PC-3 (cell line): ENCODE measurements around the gene NDRG4. TPM values are rescaled to one million over a fixed set of nuclear protein-coding genes. Genes with fewer than 3 reads are reported as not detected.

Source experiments
- ATAC-seq: fragments of 200-7000 bp; cut with Tn5 transposase; 2 replicates; pipeline ENCODE4 v1.9.1; 2020; ENCODE audit warnings: mild to moderate bottlenecking, moderate library complexity
- BruUV-seq: library from RNA; stranded (reverse); fragments of 400-500 nt; replicated peaks from 2 replicates; lab custom pipeline; 2021; lab: Mats Ljungman, UMichigan
- CTCF ChIA-PET: fragments of 300-600 bp; sonication (Branson Sonifier 250); formaldehyde crosslinking; loops from one replicate; lab custom pipeline; 2022; ENCODE audit warnings: antibody characterized with exemption; lab: Charles Lee
- POLR2A ChIA-PET: fragments of 300-600 bp; sonication (Branson Sonifier 250); formaldehyde crosslinking; loops from one replicate; lab custom pipeline; 2022; ENCODE audit warnings: antibody characterized with exemption; ENCODE audit not compliant: unreplicated experiment; lab: Charles Lee
- DNase-seq: peaks from one replicate; pipeline ENCODE4 v3.0.0-alpha.2; 2015
- H2AFZ ChIP-seq: fragments of 300-600 bp; sonication (generic); 2 replicates; pipeline ENCODE4 v1.6.0; 2016; ENCODE audit warnings: antibody characterized with exemption, low read length
- H3F3A ChIP-seq: fragments of 300-600 bp; sonication (generic); one replicate; pipeline ENCODE4 v1.6.0; 2017; ENCODE audit warnings: antibody characterized with exemption, low read length, control low read depth, mild to moderate bottlenecking; ENCODE audit not compliant: unreplicated experiment
- H3K27ac ChIP-seq: fragments of 300-600 bp; sonication (generic); 2 replicates; pipeline ENCODE4 v1.5.1; 2016; ENCODE audit warnings: mild to moderate bottlenecking, low read length
- H3K27me3 ChIP-seq: fragments of 300-600 bp; sonication (generic); 2 replicates; pipeline ENCODE4 v1.6.1; 2016; ENCODE audit warnings: low read length, mixed read lengths
- H3K36me3 ChIP-seq: fragments of 300-600 bp; sonication (generic); 2 replicates; pipeline ENCODE4 v1.6.1; 2016; ENCODE audit warnings: low read depth, mixed run types, low read length, mixed read lengths
- H3K4me1 ChIP-seq: fragments of 300-600 bp; sonication (generic); 2 replicates; pipeline ENCODE4 v1.5.1; 2016; ENCODE audit warnings: low read length; ENCODE audit not compliant: insufficient read depth
- H3K4me2 ChIP-seq: fragments of 300-600 bp; sonication (generic); 2 replicates; pipeline ENCODE4 v1.6.0; 2016; ENCODE audit warnings: low read length
- H3K4me3 ChIP-seq: fragments of 300-600 bp; sonication (generic); 2 replicates; pipeline ENCODE4 v1.5.1; 2016; ENCODE audit warnings: mild to moderate bottlenecking, low read length, mixed read lengths
- H3K79me2 ChIP-seq: fragments of 300-600 bp; sonication (generic); 2 replicates; pipeline ENCODE4 v1.6.1; 2017; ENCODE audit warnings: low read length, mixed read lengths
- H3K9ac ChIP-seq: fragments of 300-600 bp; sonication (generic); 2 replicates; pipeline ENCODE4 v1.6.0; 2016; ENCODE audit warnings: mild to moderate bottlenecking, low read length
- H3K9me2 ChIP-seq: fragments of 300-600 bp; sonication (generic); replicated peaks from 2 replicates; pipeline ENCODE4 v1.6.1; 2016; ENCODE audit warnings: mixed run types, low read length, mixed read lengths
- H3K9me3 ChIP-seq: fragments of 300-600 bp; sonication (generic); 2 replicates; pipeline ENCODE4 v1.6.1; 2016; ENCODE audit warnings: low read length, mixed read lengths
- H4K20me1 ChIP-seq: fragments of 300-600 bp; sonication (generic); 2 replicates; pipeline ENCODE4 v1.6.1; 2016; ENCODE audit warnings: low read length, mixed read lengths
- EZH2 ChIP-seq: fragments of 300-600 bp; sonication (generic); IDR thresholded peaks from one replicate; pipeline ENCODE4 v1.6.1; 2017; ENCODE audit warnings: antibody characterized with exemption, mild to moderate bottlenecking, low read length; ENCODE audit not compliant: unreplicated experiment
- EZH2phosphoT487 ChIP-seq: fragments of 300-600 bp; sonication (generic); IDR thresholded peaks from 2 replicates; pipeline ENCODE4 v1.6.1; 2018; ENCODE audit warnings: mild to moderate bottlenecking, antibody characterized with exemption, low read length, borderline replicate concordance
- intact Hi-C: fragments of 100-400 bp; cut with micrococcal nuclease; formaldehyde crosslinking; loops from 2 replicates; pipeline ENCODE4 v1.9.0; 2023
- total RNA-seq: library from RNA; depleted of rRNA; stranded (reverse); fragments of >200 nt; gene quantifications from 2 replicates; pipeline ENCODE4 v1.2.3, GENCODE V29; 2014
- TF ChIP-seq, protein P1 (sequence below): fragments of 300-600 bp; sonication (generic); conservative IDR thresholded peaks from 2 replicates; pipeline ENCODE4 v1.5.1; 2017; ENCODE audit warnings: antibody characterized with exemption, low read depth, mild to moderate bottlenecking, low read length

The NDRG4 gene
- total RNA-seq, 1 experiment from 2014 or later: 26.6 TPM

DNA sequence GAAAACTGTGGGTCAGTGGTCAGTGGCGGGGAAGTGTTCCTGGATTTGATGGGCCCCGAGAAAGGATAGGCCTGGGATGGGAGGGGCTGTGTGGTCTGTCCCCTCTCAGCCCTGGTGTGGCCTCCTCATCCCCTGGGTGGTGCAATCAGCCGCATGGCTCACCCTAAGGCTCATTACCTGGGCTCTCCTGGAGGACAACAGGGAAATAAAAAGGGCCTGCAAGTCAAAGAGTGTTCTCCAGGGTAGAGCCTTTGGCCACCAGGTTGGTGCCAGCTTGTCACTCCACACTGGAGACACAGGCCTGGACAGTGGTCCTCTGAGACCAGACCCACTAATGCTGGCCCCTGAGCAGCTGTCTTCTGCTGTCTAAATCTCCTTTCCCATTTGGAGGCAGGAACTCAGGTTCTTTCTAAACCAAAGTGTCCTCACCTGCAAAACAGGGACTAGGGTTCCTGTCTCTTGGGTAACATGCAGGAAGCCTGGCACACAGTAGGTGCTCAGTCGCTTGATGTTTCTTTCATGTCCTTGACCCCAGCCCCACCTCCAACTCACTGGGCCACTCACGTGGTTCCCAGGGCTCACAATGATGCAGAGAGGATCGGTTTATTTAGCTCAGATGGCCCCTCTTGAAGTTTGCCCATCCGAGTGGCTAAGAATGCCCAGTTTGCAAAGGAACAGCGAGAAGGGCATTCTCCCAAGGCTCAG is 2.4 kb downstream of the NDRG4 start:
- TF ChIP-seq, protein P1, sequence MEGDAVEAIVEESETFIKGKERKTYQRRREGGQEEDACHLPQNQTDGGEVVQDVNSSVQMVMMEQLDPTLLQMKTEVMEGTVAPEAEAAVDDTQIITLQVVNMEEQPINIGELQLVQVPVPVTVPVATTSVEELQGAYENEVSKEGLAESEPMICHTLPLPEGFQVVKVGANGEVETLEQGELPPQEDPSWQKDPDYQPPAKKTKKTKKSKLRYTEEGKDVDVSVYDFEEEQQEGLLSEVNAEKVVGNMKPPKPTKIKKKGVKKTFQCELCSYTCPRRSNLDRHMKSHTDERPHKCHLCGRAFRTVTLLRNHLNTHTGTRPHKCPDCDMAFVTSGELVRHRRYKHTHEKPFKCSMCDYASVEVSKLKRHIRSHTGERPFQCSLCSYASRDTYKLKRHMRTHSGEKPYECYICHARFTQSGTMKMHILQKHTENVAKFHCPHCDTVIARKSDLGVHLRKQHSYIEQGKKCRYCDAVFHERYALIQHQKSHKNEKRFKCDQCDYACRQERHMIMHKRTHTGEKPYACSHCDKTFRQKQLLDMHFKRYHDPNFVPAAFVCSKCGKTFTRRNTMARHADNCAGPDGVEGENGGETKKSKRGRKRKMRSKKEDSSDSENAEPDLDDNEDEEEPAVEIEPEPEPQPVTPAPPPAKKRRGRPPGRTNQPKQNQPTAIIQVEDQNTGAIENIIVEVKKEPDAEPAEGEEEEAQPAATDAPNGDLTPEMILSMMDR: no peak
- TF ChIP-seq EZH2phosphoT487 (no peak), EZH2 (no peak)
- intact Hi-C loops: no loop called here
- Histone ChIP-seq H3K9ac (no peak overlapping the region), H3K4me2 (no peak overlapping the region), H3K27me3 (no peaks in the 10 kb centered on the region), H4K20me1 (no peaks in the 10 kb centered on the region), H3K4me1 (peaks cover 7% of the 10 kb centered on the region; the same call in 1 of the 2 replicates), H3K9me2 (no peaks in the 10 kb centered on the region), H3F3A (no peaks in the 10 kb centered on the region), H3K79me2 (no peaks in the 10 kb centered on the region), H3K9me3 (no peaks in the 10 kb centered on the region), H2AFZ (no peak overlapping the region), H3K27ac (no peak overlapping the region), H3K4me3 (no peak overlapping the region), H3K36me3 (no peaks in the 10 kb centered on the region)
- CTCF ChIA-PET: no interaction called here
- POLR2A ChIA-PET: no interaction called here
- no TSS peak for BruUV-seq
- no peak for ATAC-seq
- DNase-seq: no peak

DNA sequence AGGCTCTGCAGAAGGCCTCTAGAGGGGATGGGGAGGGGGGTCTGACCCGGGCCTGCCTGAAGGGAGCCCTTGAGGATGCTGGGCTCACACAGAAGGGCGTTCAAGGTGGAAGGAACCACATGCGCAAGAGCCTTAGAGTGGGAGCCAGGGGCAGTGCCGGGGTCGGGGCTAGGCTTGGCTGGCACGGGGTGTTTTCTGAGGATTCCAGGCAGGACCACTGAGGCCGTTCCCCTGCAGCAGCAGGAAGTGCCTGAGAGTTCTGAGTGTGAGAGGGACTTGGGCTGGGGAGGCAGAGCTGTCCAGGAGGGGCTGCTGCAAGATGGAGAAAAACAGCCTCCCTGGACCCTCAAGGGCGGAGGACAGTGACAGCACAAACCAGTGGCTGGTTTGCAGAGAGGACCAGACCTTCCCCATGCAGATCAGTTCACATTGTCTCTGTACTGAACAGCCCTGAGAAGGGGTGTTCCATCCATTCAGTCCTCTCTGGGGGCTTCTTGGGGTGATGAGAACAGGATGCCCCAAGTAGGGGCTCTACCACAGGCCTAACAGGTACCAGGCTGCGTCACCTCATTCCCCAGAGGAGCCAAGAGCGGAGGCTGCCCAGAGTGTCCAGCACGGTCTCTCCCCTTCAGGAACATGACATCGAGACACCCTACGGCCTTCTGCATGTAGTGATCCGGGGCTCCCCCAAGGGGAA is 3.4 kb downstream of the NDRG4 start:
- Histone ChIP-seq H3K4me1 (peaks cover 7% of the 10 kb centered on the region; the same call in 1 of the 2 replicates), H3K9ac (no peak overlapping the region), H3K27me3 (no peaks in the 10 kb centered on the region), H3K27ac (no peak overlapping the region), H2AFZ (no peak overlapping the region), H3K4me3 (no peak overlapping the region), H3F3A (no peaks in the 10 kb centered on the region), H3K4me2 (no peak overlapping the region), H3K9me2 (no peaks in the 10 kb centered on the region), H4K20me1 (no peaks in the 10 kb centered on the region), H3K36me3 (no peaks in the 10 kb centered on the region), H3K79me2 (no peaks in the 10 kb centered on the region), H3K9me3 (no peaks in the 10 kb centered on the region)
- ChIA-PET POLR2A (no interaction called here), CTCF (no interaction called here)
- TF ChIP-seq, protein P1: no peak
- TF ChIP-seq EZH2 (no peak), EZH2phosphoT487 (no peak)
- ATAC-seq: no peak
- no TSS peak for BruUV-seq
- intact Hi-C loops: no loop called here
- DNase-seq: no peak
